Thyroid gland (tissue), 4 donors: Measurements from ENCODE around the gene COG1.

Source experiments
- CTCF ChIP-seq, 6 experiments: fragments of 200-600 bp in 3 of 6; fragments of 450-650 bp in 3 of 6; sonication (generic) in 3 of 6; IDR thresholded peaks; one replicate each; pipeline ENCODE4 v1.5.1; 2016 to 2019; ENCODE audit warnings: antibody characterized with exemption in 6 of 6, mild to moderate bottlenecking in 2 of 6, inconsistent platforms in 1 of 6, moderate library complexity in 1 of 6
- POLR2A ChIP-seq, 2 donors: fragments of 450-650 bp; IDR thresholded peaks; one replicate each; pipeline ENCODE4 v1.6.1; 2017; ENCODE audit warnings: antibody characterized with exemption in 2 of 2, mild to moderate bottlenecking in 2 of 2, moderate library complexity in 1 of 2

GRCh38 chr17:73247726-73248125 is 54.9 kb downstream of the COG1 start:
- no peak for TF ChIP-seq POLR2A (IDR thresholded peaks at IDR 0.05)
- TF ChIP-seq CTCF (IDR thresholded peaks at IDR 0.05) = peak in 1 of 6 experiments; percentile 31
